ENCODE results near the gene PPARD. TPM values are rescaled to one million over a fixed set of nuclear protein-coding genes. Genes with fewer than 3 reads are reported as not detected.

PPARD gene
- total RNA-seq, 3 donors from 2014 or later (not counting 1 experiment from before 2014, with no cell fraction given), result 14.4 to 20.4 (median 18.8) TPM

DNA sequence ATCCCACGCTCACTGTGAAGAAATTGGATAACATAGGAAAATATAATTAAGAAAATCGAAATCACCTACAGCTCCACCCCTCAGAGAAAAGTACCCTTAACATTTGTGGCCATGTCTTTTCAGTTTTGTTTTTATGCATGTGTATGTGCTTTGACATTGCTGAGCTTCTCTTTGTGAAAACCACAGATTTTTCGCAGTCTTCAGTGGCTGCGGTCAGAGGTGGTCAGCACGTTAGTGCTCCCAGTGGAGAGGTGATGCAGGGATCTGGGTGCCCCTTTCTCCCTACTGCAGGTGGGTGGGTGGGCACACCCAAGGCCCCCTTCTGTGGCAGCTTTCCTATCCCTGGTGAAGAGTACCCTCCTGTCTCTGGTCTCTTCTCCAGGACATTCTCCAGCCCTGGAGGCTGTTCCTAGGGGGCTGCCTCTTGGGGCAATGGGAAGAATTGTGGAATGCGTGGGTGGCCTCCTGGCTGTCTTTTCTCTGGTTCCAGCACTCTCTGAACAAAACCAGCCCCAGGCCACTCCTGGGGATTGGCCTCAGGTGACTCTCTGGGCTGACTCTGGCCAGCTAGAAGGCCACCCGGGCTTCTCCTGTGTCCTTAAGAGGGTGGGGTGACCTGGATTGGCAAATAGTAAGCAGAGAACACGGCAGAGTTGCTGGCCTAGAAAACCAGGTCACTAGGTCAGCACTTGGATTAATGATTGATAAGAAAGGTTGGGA lies 59.9 kb downstream of the PPARD start:
- Mint-ChIP-seq H3K27ac (peak overlapping the region in 1 of 2 donors; percentile 30), H3K27me3 (ENCODE audit: low read depth in 2 of 2) (no peaks in the 10 kb centered on the region), H3K9me3 (no peaks in the 10 kb centered on the region), H3K4me1 (peaks cover 10 to 30% of the 10 kb centered on the region in 2 donors), H3K36me3 (no peaks in the 10 kb centered on the region), H3K4me3 (no peak overlapping the region)
- no peaks in the 10 kb centered on the region for H3K36me3 ChIP-seq (ENCODE audit: control insufficient read depth, insufficient read depth, low read length)
- no peak overlapping the region for H3K4me3 ChIP-seq (ENCODE audit: low read length)
- 74% methylated on average over 6 of the region's 8 CpGs for WGBS (ENCODE audit: insufficient coverage)
- no peak for ATAC-seq
- no peaks in the 10 kb centered on the region for H3K27me3 ChIP-seq (ENCODE audit: control insufficient read depth, insufficient read depth, low read length)
- no peak overlapping the region for H3K27ac ChIP-seq (ENCODE audit: low read length)
- H3K4me1 ChIP-seq (ENCODE audit: control insufficient read depth, insufficient read depth, low read length), result peaks cover 12% of the 10 kb centered on the region
- no peak for DNase-seq
- intact Hi-C loops (cut with micrococcal nuclease), result no loop called here
- H3K9me3 ChIP-seq (ENCODE audit: control insufficient read depth, insufficient read depth, low read length), result no peaks in the 10 kb centered on the region
- TF ChIP-seq, protein P1, sequence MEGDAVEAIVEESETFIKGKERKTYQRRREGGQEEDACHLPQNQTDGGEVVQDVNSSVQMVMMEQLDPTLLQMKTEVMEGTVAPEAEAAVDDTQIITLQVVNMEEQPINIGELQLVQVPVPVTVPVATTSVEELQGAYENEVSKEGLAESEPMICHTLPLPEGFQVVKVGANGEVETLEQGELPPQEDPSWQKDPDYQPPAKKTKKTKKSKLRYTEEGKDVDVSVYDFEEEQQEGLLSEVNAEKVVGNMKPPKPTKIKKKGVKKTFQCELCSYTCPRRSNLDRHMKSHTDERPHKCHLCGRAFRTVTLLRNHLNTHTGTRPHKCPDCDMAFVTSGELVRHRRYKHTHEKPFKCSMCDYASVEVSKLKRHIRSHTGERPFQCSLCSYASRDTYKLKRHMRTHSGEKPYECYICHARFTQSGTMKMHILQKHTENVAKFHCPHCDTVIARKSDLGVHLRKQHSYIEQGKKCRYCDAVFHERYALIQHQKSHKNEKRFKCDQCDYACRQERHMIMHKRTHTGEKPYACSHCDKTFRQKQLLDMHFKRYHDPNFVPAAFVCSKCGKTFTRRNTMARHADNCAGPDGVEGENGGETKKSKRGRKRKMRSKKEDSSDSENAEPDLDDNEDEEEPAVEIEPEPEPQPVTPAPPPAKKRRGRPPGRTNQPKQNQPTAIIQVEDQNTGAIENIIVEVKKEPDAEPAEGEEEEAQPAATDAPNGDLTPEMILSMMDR (IDR thresholded peaks at IDR 0.05), result no peak

DNA sequence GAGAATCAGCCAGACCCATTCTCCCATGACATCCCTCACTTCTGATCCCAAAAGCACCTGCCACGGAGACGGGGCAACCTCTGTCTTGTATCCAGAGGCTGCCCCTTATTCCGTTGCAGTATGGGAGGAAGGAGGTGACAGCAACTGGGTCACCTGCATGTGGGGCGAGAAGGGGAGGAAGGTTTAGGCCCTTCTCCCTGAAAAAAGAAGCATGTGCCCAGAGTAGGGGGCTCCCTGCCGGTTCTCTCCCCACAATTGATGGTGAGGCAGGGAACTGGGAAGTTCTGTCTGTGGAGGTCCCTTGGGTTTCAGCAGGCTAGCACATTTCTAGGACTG lies 60.5 kb downstream of the PPARD start:
- Mint-ChIP-seq H3K9me3 (no peaks in the 10 kb centered on the region), H3K36me3 (no peaks in the 10 kb centered on the region), H3K27ac (peak overlapping the region in 1 of 2 donors; percentile 30), H3K4me1 (peaks cover 10 to 25% of the 10 kb centered on the region in 2 donors), H3K27me3 (ENCODE audit: low read depth in 2 of 2) (no peaks in the 10 kb centered on the region), H3K4me3 (no peak overlapping the region)
- Histone ChIP-seq H3K4me3 (ENCODE audit: low read length) (no peak overlapping the region), H3K9me3 (ENCODE audit: control insufficient read depth, insufficient read depth, low read length) (no peaks in the 10 kb centered on the region), H3K27ac (ENCODE audit: low read length) (no peak overlapping the region), H3K4me1 (ENCODE audit: control insufficient read depth, insufficient read depth, low read length) (peaks cover 12% of the 10 kb centered on the region), H3K27me3 (ENCODE audit: control insufficient read depth, insufficient read depth, low read length) (no peaks in the 10 kb centered on the region), H3K36me3 (ENCODE audit: control insufficient read depth, insufficient read depth, low read length) (no peaks in the 10 kb centered on the region)
- ATAC-seq (no peak), DNase-seq (no peak)
- TF ChIP-seq, protein P1 (IDR thresholded peaks at IDR 0.05), result no peak
- intact Hi-C loops (cut with micrococcal nuclease), result no loop called here
- WGBS (ENCODE audit: insufficient coverage), result 99% methylated on average over 5 of the region's 5 CpGs

DNA sequence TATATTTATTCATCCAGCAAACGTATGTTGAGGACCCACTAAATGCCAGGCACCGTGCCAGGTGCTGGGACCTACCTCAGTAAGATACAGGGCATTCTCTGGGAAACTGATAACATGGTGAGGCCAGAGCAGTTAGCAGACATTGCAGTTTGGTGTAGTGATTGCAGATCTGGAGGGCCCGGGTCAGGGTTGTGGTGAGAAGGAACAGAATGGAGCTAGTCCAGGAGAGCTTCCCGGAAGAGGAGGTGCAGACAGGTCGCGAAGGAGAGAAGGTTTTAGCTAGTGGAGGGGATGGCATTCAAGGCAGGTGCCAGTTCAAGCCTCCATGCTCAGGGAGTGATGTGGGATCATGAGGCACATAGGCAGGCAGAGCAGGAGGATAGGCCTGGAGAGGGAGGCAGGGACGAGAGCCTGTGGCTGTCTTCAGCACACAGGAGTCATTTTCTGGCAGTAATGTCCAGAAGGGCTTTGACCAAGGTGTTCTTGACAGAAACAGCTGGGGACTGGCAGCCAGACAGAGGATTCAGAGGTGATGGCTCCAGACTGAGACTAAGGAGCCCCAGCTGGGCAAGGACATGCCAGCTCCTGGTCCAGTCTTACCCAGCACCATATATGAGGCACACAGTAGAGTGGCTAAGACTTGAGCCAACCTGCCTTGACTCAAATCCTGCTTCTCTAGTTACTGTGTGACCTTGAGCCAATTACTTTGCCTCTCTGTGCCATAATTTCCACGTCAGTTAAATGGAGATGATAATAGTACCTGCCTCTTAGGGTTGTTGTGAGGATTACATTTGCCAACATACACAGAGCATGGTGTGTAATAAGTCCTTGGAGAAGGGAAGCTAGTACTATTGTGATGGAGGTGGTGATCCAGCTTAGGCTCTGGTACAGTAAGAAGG lies 61.4 kb downstream of the PPARD start:
- DNase-seq, result no peak
- TF ChIP-seq, protein P1 (IDR thresholded peaks at IDR 0.05), result no peak
- peak overlapping the region in 1 of 2 donors; percentile 5 for H3K27ac Mint-ChIP-seq

More for the DNA sequence above, 61.4 kb downstream of the PPARD start:
- Histone ChIP-seq H3K36me3 (ENCODE audit: control insufficient read depth, insufficient read depth, low read length) (no peaks in the 10 kb centered on the region), H3K4me3 (ENCODE audit: low read length) (no peak overlapping the region), H3K9me3 (ENCODE audit: control insufficient read depth, insufficient read depth, low read length) (no peaks in the 10 kb centered on the region), H3K4me1 (ENCODE audit: control insufficient read depth, insufficient read depth, low read length) (peaks cover 12% of the 10 kb centered on the region), H3K27ac (ENCODE audit: low read length) (no peak overlapping the region), H3K27me3 (ENCODE audit: control insufficient read depth, insufficient read depth, low read length) (no peaks in the 10 kb centered on the region)
- ATAC-seq, result no peak
- Mint-ChIP-seq H3K4me1 (peaks cover 10 to 28% of the 10 kb centered on the region in 2 donors), H3K4me3 (no peak overlapping the region), H3K9me3 (no peaks in the 10 kb centered on the region), H3K36me3 (no peaks in the 10 kb centered on the region), H3K27me3 (ENCODE audit: low read depth in 2 of 2) (no peaks in the 10 kb centered on the region)
- 98% methylated on average over 8 of the region's 8 CpGs for WGBS (ENCODE audit: insufficient coverage)
- intact Hi-C loops (cut with micrococcal nuclease), result no loop called here
